GM10266 (cell line): ENCODE data around the gene SLC35A3.

Experiments used
- DNase-seq: peaks from one replicate; pipeline ENCODE4 v3.0.0; 2012; ENCODE audit errors: extremely low spot score
- TF ChIP-seq, protein P1 (sequence below): IDR thresholded peaks from 2 replicates; pipeline ENCODE4 v1.5.1; 2012; ENCODE audit warnings: mild to moderate bottlenecking, low read depth; ENCODE audit not compliant: control insufficient read depth, insufficient read depth; ENCODE audit errors: missing control alignments

Gene SLC35A3

DNA sequence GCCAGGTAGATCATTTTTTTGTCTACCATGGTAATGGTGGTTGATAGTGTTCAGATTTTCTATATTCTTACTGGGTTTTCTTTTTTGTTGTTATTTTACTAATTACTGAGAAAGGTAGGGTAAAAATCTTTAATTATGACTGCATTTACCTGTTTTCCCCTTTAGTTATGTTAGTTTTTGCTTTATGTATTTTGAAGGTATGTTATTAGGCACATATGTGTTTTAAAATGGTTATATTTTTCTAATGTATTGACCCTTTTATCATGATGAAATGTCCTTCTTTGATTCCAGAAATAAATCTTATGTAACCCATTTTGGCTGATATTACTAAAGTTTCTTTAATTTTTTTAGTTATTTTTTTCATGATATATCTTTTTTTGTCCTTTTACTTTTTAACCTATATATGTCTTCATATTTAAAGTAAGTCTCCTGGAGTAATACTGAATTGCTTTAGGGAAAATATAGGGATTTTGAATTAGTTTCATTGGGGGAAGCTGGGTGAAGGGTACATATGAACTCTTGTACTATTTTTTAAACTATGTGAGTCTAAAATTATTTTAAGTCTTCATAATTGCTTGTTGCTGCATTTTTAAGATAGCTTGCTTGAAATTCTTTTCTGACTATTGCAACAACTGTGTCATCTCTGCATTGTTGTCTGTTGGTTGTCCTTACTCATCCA lies 22.4 kb downstream of the SLC35A3 start:
- DNase-seq = no peak
- TF ChIP-seq, protein P1, sequence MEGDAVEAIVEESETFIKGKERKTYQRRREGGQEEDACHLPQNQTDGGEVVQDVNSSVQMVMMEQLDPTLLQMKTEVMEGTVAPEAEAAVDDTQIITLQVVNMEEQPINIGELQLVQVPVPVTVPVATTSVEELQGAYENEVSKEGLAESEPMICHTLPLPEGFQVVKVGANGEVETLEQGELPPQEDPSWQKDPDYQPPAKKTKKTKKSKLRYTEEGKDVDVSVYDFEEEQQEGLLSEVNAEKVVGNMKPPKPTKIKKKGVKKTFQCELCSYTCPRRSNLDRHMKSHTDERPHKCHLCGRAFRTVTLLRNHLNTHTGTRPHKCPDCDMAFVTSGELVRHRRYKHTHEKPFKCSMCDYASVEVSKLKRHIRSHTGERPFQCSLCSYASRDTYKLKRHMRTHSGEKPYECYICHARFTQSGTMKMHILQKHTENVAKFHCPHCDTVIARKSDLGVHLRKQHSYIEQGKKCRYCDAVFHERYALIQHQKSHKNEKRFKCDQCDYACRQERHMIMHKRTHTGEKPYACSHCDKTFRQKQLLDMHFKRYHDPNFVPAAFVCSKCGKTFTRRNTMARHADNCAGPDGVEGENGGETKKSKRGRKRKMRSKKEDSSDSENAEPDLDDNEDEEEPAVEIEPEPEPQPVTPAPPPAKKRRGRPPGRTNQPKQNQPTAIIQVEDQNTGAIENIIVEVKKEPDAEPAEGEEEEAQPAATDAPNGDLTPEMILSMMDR = no peak

GRCh38 chr1:99992760-99993467 lies 23.1 kb downstream of the SLC35A3 start:
- no peak for DNase-seq
- TF ChIP-seq, protein P1 = no peak

DNA sequence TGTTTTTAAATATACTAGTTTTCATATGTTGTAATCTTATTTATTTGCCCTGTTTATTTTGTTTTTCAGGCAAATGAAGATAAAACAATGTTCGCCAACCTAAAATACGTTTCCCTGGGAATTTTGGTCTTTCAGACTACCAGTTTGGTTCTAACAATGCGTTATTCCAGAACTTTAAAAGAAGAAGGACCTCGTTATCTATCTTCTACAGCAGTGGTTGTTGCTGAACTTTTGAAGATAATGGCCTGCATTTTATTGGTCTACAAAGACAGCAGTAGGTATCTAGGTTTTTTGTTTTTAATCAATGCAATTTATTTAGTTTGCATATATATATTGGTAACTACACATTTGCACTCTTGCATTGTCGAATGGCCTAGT lies 23.7 kb downstream of the SLC35A3 start:
- TF ChIP-seq, protein P1 = no peak
- DNase-seq = no peak

GRCh38 chr1:99994496-99994895 lies 24.7 kb downstream of the SLC35A3 start:
- TF ChIP-seq, protein P1 = no peak
- no peak for DNase-seq

DNA sequence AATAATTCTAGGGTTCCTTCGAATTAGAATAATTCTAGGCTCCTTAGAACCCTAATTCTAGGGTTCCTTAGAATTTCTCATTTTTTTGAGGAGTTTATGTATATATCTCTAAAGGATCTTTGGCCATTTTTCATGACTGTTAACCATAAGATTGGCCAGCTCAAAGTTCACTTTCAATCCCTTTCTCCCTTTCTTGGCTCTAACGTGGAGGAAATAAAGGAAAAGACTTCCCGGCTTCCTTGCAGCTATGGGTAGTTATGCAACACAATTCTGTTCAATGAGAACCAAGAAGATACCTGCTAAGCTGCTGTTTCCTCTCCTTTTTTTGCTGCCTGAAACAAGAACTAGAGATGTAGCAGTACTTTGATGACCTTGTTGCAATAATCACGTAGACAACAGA lies 27.2 kb downstream of the SLC35A3 start:
- TF ChIP-seq, protein P1 = no peak
- DNase-seq = no peak

GRCh38 chr1:100001462-100001861 lies 31.7 kb downstream of the SLC35A3 start:
- DNase-seq = no peak
- TF ChIP-seq, protein P1 = no peak

- TF ChIP-seq, protein P1 = no peak
- no peak for DNase-seq
Measured at GRCh38 chr1:100005424-100005823, 35.6 kb downstream of the SLC35A3 start.
